Stomach (tissue), 4 donors: ENCODE results near the gene SMARCA4.

Experiments used
- CTCF ChIP-seq, 7 experiments: fragments of 450-650 bp in 4 of 7; fragments of 200-600 bp in 3 of 7; sonication (generic) in 3 of 7; IDR thresholded peaks; one replicate each; pipeline ENCODE4 v1.5.1; 2016 to 2019; ENCODE audit warnings: antibody characterized with exemption in 7 of 7, control low read depth in 2 of 7, mild to moderate bottlenecking in 1 of 7
- POLR2A ChIP-seq, 4 donors: fragments of 450-650 bp; IDR thresholded peaks; one replicate each; pipeline ENCODE4 v1.6.1; 2016; ENCODE audit warnings: antibody characterized with exemption in 4 of 4, control low read depth in 2 of 4, mild to moderate bottlenecking in 1 of 4, moderate library complexity in 1 of 4

- no peak for TF ChIP-seq POLR2A (IDR thresholded peaks at IDR 0.05)
- no peak for TF ChIP-seq CTCF (IDR thresholded peaks at IDR 0.05)
Measured at GRCh38 chr19:10971107-10971726, 10.4 kb downstream of the SMARCA4 start.
